Tongue (tissue), 2 donors: ENCODE measurements around the gene ZNF276. TPM values are rescaled to one million over a fixed set of nuclear protein-coding genes. Genes with fewer than 3 reads are reported as not detected.
"Not testable (repeated sequence)": the region's sequence is repeated elsewhere in the genome, so short reads cannot be mapped to it uniquely, and the experiment has no call there.

Source experiments
- DNase-seq: peaks from one replicate; pipeline ENCODE4 v3.0.0-alpha.2; 2015
- total RNA-seq: library from RNA; depleted of rRNA; stranded (reverse); fragments of >200 nt; gene quantifications from one replicate; pipeline ENCODE4 v1.2.3, GENCODE V29; 2014

The ZNF276 gene
- total RNA-seq, 1 donor from 2014 or later, result 28.5 TPM

DNA sequence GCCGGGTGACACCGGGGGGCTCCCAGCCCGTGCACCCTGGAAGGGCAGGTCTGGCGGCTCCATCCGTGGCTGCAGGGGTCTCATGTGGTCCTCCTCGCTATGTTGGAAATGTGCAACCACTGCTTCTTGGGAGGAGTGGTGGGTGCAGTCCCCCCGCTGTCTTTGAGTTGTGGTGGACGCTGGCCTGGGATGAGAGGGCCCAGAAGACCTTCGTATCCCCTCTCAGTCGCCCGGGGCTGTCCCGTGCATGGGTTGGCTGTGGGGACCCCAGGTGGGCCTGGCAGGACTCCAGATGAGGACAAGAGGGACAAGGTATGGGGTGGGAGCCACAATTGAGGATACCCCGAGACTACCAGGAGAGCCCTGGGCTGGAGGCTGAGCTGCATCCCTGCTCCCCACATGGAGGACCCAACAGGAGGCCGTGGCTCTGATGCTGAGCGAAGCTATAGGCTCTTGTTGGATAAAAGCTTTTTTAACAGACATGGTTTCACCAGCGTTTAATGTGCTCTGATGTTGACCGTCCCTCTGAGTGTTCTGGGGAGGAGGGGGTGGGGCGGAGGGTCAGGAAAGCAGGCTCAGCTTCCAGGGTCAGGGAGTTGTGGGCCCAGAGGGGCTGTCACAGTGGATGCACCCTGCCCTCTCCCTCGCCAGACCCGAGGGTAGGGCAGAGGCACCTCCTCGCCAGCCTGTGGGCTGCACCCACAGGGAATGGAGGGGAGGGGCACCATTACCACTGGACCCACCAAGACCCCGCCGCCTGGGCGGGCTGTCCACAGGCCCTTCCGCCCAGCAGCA, 25.3 kb upstream of the ZNF276 start:
- DNase-seq, result no peak

GRCh38 chr16:89696670-89697128, 24.6 kb upstream of the ZNF276 start:
- DNase-seq, result no peak

DNA sequence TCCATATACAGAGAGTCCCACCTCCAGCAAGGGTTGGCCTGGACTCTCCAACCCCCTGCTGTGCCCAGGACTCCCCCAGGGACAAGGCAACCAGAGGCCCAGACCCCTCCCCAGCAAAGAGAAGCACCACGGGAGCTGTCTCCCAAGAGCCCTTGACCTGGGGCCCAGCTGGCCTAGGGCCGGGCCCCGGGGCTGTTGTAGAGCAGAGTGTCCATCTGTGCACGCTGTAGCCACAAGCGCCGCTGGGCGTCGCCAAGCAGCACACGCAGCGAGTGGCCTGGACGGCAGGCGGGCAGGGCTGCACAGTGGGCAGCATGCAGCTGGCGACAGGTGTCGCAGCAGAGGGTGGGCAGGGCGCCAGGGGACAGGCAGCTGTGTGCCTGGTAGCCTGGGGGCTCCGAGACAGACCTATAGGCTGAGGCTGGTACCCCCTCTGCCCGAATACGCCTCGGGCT, 24.1 kb upstream of the ZNF276 start:
- peak; percentile 81 for DNase-seq

GRCh38 chr16:89697616-89698331, 23.6 kb upstream of the ZNF276 start:
- peak; percentile 53 for DNase-seq

- DNase-seq, result not testable (repeated sequence)
Measured at GRCh38 chr16:89698717-89699116, 22.6 kb upstream of the ZNF276 start.

GRCh38 chr16:89699629-89700099, 21.7 kb upstream of the ZNF276 start:
- DNase-seq, result not testable (repeated sequence)

- peak; percentile 97 for DNase-seq
Measured at GRCh38 chr16:89700100-89700648, 21.2 kb upstream of the ZNF276 start.

GRCh38 chr16:89700649-89701424, 20.5 kb upstream of the ZNF276 start:
- peak; percentile 53 for DNase-seq

- peak; percentile 89 for DNase-seq
Measured at GRCh38 chr16:89701425-89702406, 19.6 kb upstream of the ZNF276 start, which contains the start of gene SPATA2L. Gene SPATA2L (minus strand): TSS chr16:89701705. CDS start chr16:89701232, 473 bp downstream.

DNA sequence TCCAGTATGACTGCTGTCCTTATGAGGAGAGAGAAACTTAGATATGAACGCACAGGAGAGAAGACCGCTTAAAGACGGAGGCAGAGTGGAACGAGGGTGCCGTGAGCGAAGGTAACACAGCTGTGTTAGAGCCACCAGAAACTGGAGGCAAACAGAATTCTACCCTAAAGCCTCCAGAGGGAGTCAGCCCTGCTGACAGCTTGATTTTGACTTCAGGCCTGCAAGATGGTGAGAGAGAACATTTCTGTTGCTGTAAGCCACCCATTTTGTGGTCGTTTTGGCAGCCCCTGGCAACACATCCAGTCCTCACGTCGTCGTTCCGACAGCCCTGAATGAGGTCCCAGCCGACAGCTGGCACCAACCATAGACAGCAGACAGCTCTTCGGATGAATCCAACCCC, 17.1 kb upstream of the ZNF276 start:
- DNase-seq, result no peak

DNA sequence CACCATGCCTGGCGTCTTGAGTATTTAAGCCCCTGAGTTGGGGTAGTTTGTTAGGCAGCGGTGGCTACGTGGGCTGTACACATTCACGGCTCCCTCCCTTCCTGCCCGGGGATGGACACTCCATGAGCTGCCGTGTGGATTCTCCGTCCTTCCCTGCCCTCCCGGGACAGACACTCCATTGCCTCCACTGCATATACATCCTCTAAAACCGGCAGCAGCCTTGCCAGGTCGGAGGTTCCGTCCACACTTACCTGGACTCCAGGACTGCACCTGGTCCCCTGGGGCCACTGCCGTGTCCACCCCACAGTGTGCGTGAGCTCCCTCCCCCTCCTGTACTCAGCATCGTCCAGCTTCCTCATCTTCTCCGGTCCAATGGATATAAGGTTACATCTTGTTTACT, 16.3 kb upstream of the ZNF276 start:
- DNase-seq, result no peak

- no peak for DNase-seq
Measured at GRCh38 chr16:89706518-89707260, 14.6 kb upstream of the ZNF276 start.

- no peak for DNase-seq
Measured at GRCh38 chr16:89707695-89708094, 13.6 kb upstream of the ZNF276 start.

DNA sequence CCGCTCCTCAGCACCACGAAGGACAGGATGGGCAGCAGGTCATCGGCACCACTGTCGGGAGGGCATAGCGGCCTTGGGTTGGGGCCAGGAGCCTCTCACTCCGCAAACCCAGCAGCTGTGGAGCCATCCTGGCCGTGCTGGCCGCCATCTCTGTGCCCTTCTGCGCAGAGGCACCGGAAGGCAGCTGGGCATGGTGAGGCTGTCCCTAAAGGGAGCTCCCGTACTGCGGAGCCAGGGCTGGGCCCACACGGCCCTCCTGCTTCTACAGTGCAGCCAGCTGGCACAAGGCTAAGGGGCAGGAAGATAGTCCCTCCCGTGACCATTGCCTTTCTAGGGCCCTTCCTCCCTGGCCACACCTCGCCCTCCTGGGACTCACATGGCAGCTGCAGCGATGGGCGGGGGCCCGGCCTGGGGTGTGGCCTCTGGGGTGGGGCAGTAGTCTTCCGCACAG, 12.8 kb upstream of the ZNF276 start:
- peak; percentile 35 for DNase-seq

DNA sequence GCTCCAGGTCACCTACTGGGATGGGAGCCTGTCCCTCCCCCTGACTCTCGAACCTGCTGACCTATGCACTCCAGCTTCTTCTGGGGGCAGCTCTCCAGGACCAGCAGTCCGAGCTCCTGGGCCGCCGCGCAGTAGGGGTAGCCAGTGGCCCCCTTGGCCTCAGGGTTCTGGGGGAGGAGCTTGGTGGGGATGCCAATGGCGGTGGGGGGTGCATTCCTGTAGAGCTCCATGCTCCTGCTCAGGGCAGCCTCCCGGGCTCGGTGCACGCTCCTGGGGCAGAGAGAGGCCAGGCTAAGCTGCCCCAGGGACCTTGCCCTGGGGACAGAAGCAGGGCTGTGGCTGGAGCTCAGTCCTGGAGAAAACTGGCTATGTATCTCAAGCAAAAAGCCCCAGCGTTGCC, 12.2 kb upstream of the ZNF276 start:
- DNase-seq, result no peak

GRCh38 chr16:89709716-89710432, 11.5 kb upstream of the ZNF276 start:
- DNase-seq, result no peak

DNA sequence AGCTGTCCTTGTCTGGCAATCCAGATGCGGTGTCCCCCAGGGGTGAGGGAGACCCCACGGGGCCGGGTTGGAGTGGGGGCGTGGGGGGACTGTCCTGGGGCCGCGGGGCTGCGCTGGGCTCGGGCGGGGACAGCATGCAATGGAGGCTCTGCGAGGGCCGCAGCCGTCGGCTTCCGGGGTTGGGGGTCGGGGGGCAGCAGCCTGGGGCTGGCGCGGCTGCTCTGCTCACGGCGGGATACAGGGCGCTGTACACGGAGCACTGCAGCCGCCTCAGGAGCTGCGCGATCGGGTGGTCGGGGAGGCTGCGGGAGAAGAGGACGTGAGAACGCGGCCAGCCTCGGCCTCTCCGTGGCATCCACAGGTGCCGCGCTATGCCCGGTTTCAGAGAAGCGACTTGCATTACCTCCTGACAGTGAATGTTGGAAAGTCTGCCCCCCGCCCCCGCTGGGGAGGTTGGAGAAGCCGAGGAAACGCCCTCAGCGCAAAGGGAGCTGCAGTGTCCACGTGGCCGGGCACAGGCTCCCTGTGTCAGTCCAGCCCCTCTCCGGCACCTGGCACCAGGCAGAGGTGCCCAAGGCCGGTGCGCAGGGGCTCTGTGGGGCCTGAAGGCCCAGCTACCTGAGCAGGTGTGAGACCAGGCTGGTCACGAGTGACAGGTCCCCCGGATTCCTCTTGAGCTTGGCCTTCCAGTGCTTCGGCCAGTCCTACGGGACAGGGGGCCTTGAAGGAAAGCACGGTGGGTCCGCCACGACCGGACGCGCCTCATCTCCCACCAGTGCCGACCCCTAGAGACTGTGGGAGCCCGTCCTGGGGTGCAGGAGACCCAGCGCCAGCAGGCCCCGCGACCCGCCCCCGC, 10.4 kb upstream of the ZNF276 start:
- DNase-seq, result no peak

DNA sequence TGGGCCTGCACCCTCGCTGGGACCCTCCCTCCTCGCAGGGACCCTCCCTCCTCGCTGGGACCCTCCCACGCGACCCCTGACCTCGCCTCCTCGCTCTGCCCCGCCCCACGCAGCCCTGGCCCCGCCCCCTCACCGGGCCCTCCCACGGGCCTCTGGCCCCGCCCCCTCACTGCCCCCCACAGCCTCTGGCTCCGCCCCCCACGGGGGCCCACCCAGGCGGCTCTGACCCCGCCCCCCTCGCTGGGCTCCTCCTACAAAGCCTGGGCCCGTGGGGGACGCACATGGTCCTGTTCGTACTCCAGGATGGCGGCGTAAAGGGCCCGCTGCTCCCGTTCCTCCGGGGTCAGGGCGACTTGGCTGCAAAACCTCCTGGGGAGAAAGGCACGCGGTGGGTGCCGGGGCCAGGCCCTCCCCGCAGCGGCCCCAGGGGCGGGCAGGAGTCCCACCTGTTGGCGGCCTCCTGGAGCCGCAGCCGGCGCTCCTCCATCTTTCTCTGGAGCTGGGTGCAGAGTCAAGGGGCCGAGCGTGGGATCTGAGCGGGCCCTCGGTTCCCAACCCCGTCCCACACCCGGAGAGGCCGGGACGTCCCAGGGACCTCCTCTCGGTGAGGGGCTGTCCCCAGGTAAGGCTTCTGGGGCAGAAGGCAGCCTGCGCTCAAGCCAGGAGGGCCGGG, 9.6 kb upstream of the ZNF276 start:
- peak; percentile 71 for DNase-seq
